CD14-positive monocyte (primary cell): ENCODE data around the gene MAP2K7. TPM values are rescaled to one million over a fixed set of nuclear protein-coding genes. Genes with fewer than 3 reads are reported as not detected.

Experiments used
- DNase-seq, 3 donors: peaks; one replicate each; pipeline ENCODE4 v3.0.0-alpha.2; 2011 to 2022
- H2AFZ ChIP-seq: 2 replicates; pipeline ENCODE4 v1.6.0; 2012; ENCODE audit warnings: mild to moderate bottlenecking, low read depth, low read length, inconsistent platforms; ENCODE audit not compliant: insufficient read depth, poor library complexity, severe bottlenecking
- H3K27ac ChIP-seq, 2 donors: 1 replicate in 1 of 2; 2 replicates in 1 of 2; pipeline ENCODE4 v1.5.1; 2012 to 2013; ENCODE audit warnings: low read length in 2 of 2, control low read depth in 1 of 2, inconsistent platforms in 1 of 2, low read depth in 1 of 2, mild to moderate bottlenecking in 1 of 2
- H3K27me3 ChIP-seq, 2 donors: one replicate each; pipeline versions ENCODE4 v1.6.0 to v1.6.1; 2011 to 2013; ENCODE audit warnings: low read length in 2 of 2; ENCODE audit not compliant: control insufficient read depth in 2 of 2, insufficient read depth in 2 of 2
- H3K36me3 ChIP-seq, 2 donors: replicated peaks in 1 of 2; 1 replicate in 1 of 2; 2 replicates in 1 of 2; pipeline versions ENCODE4 v1.5.1 to v1.6.1; 2012 to 2013; ENCODE audit warnings: low read length in 2 of 2, control low read depth in 1 of 2, inconsistent platforms in 1 of 2, mild to moderate bottlenecking in 1 of 2; ENCODE audit not compliant: insufficient read depth in 2 of 2, control insufficient read depth in 1 of 2
- H3K4me1 ChIP-seq, 2 donors: 1 replicate in 1 of 2; 2 replicates in 1 of 2; pipeline versions ENCODE4 v1.5.1 to v1.6.1; 2012 to 2013; ENCODE audit warnings: low read length in 2 of 2, control low read depth in 1 of 2, inconsistent platforms in 1 of 2, mild to moderate bottlenecking in 1 of 2, moderate library complexity in 1 of 2; ENCODE audit not compliant: insufficient read depth in 2 of 2, control insufficient read depth in 1 of 2
- H3K4me2 ChIP-seq: replicated peaks from 2 replicates; pipeline ENCODE3; 2012; ENCODE audit warnings: low read length, moderate library complexity, mild to moderate bottlenecking; ENCODE audit not compliant: poor library complexity, severe bottlenecking; ENCODE audit errors: extremely low read depth
- H3K4me3 ChIP-seq, 3 experiments: fragments of 200-600 bp in 1 of 3; sonication (generic) in 1 of 3; replicated peaks in 1 of 3; 1 replicate in 2 of 3; 2 replicates in 1 of 3; pipeline ENCODE4 v1.5.1; 2011 to 2013; ENCODE audit warnings: low read length in 3 of 3, mild to moderate bottlenecking in 3 of 3, control low read depth in 2 of 3, low read depth in 2 of 3, inconsistent platforms in 1 of 3, moderate library complexity in 1 of 3
- H3K79me2 ChIP-seq: 2 replicates; pipeline ENCODE4 v1.6.0; 2012; ENCODE audit warnings: mild to moderate bottlenecking, control low read depth, inconsistent platforms, low read length, moderate library complexity; ENCODE audit not compliant: insufficient read depth
- H3K9ac ChIP-seq: 2 replicates; pipeline ENCODE4 v1.6.0; 2017; ENCODE audit warnings: low read length, mild to moderate bottlenecking; ENCODE audit not compliant: insufficient read depth, poor library complexity, severe bottlenecking
- H3K9me3 ChIP-seq, 2 donors: replicated peaks in 1 of 2; 1 replicate in 1 of 2; 2 replicates in 1 of 2; pipeline versions ENCODE4 v1.5.1 to v1.6.1; 2012 to 2013; ENCODE audit warnings: low read length in 2 of 2, control low read depth in 1 of 2; ENCODE audit not compliant: control insufficient read depth in 1 of 2, insufficient read depth in 1 of 2
- H4K20me1 ChIP-seq: 2 replicates; pipeline ENCODE4 v1.6.0; 2012; ENCODE audit warnings: mild to moderate bottlenecking, low read length, control low read depth, moderate library complexity; ENCODE audit not compliant: insufficient read depth
- H3K27ac Mint-ChIP-seq, 7 donors: one replicate each; pipeline ENCODE4 v1.8.0; 2020; ENCODE audit warnings: mild to moderate bottlenecking in 7 of 7, mixed read lengths in 7 of 7, moderate library complexity in 6 of 7, inconsistent platforms in 2 of 7
- H3K27me3 Mint-ChIP-seq, 3 donors: one replicate each; pipeline ENCODE4 v1.8.0; 2021 to 2022; ENCODE audit warnings: low read depth in 3 of 3, mild to moderate bottlenecking in 3 of 3, mixed read lengths in 3 of 3, moderate library complexity in 3 of 3, inconsistent platforms in 1 of 3
- H3K36me3 Mint-ChIP-seq, 2 donors: one replicate each; pipeline ENCODE4 v1.8.0; 2020; ENCODE audit warnings: mixed read lengths in 2 of 2, inconsistent platforms in 1 of 2, mild to moderate bottlenecking in 1 of 2
- H3K4me1 Mint-ChIP-seq: one replicate; pipeline ENCODE4 v1.8.0; 2020; ENCODE audit warnings: mild to moderate bottlenecking, mixed read lengths
- H3K4me3 Mint-ChIP-seq, 2 donors: one replicate each; pipeline ENCODE4 v1.8.0; 2020; ENCODE audit warnings: mild to moderate bottlenecking in 2 of 2, mixed read lengths in 2 of 2, moderate library complexity in 1 of 2
- H3K9me3 Mint-ChIP-seq, 7 donors: one replicate each; pipeline ENCODE4 v1.8.0; 2020 to 2022; ENCODE audit warnings: mixed read lengths in 7 of 7, mild to moderate bottlenecking in 6 of 7, moderate library complexity in 6 of 7, inconsistent platforms in 2 of 7
- CTCF ChIP-seq: fragments of 200-600 bp; IDR thresholded peaks from one replicate; pipeline ENCODE4 v1.8.0; 2022; ENCODE audit warnings: antibody characterized with exemption, mild to moderate bottlenecking
- WGBS: methylation state at CpG from one replicate; pipeline ENCODE4 v1.1.5; 2013; ENCODE audit warnings: missing lambda C conversion rate; ENCODE audit not compliant: insufficient coverage; 5-methylcytosine and 5-hydroxymethylcytosine counted together
- intact Hi-C, 2 donors: fragments of 100-400 bp; cut with micrococcal nuclease; formaldehyde crosslinking; loops; one replicate each; pipeline versions ENCODE4 v1.15.0 to v1.15.1; 2023
- polyA plus RNA-seq, 3 donors: library from polyadenylated mRNA; depleted of rRNA in 1 of 3; unstranded in 2 of 3; stranded (reverse) in 1 of 3; fragments of 300-500 nt in 2 of 3; fragments of >200 nt in 1 of 3; fragmentation: Illumina TruSeq in 2 of 3; gene quantifications; 1 replicate in 2 of 3; 2 replicates in 1 of 3; pipeline ENCODE4 v1.2.3, GENCODE V29; 2012 to 2021

Gene MAP2K7
- polyA plus RNA-seq, 3 donors, result 0.92 to 39.5 (median 1.5) TPM

DNA sequence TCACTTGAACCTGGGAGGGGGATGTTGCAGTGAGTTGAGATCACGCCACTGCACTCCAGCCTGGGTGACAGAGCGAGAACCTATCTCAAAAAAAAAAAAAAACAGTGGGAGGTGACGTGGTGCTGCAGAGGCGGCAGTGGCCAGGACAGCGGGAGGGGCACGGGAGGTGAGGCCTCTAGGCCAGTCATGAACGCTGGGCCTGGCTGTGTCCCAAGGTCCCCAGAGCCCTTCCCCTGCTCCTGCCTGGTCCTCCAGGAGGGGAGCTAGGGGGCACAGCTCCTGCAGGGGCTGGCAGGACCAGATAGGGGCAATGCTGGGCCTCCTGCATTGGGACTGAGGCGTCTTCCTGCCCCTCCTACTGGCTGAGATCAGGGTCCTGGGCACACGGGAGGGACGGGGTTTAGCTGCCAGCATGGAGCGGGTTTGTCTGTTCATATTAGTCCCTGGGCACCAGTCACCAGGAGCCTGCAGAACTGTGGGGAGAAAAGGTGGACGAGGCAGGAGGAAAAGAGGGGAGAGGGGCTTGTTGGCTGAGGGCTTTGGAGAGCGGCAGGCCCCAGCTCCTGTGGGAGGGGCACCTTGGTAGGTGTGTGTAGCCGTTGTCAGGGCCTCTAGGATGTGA, 4.5 kb downstream of the MAP2K7 start:
- H3K27ac ChIP-seq, result no peak overlapping the region
- H2AFZ ChIP-seq, result no peak overlapping the region
- no peak overlapping the region for H3K4me2 ChIP-seq
- H3K27me3 ChIP-seq, result no peaks in the 10 kb centered on the region
- H3K79me2 ChIP-seq, result peaks cover 39% of the 10 kb centered on the region
- peaks cover 83% of the 10 kb centered on the region for H4K20me1 ChIP-seq
- no peak for TF ChIP-seq CTCF
- H3K4me3 ChIP-seq, result no peak overlapping the region
- peaks cover 46 to 55% of the 10 kb centered on the region in 2 donors for H3K36me3 ChIP-seq
- intact Hi-C loops, result loop anchor here in 1 of 2 donors (10.0 kb wide), 1 partner anchor 273 kb away; the partner anchor contains the start of genes PCP2 and STXBP2
- Mint-ChIP-seq H3K9me3 (no peaks in the 10 kb centered on the region), H3K36me3 (peaks cover 37 to 63% of the 10 kb centered on the region in 2 donors), H3K4me1 (peaks cover 13% of the 10 kb centered on the region), H3K4me3 (no peak overlapping the region), H3K27me3 (peaks cover 2 to 4% (median 3%) of the 10 kb centered on the region in 3 donors), H3K27ac (no peak overlapping the region)
- H3K4me1 ChIP-seq, result peaks cover 11 to 17% of the 10 kb centered on the region in 2 donors
- WGBS, result 91% methylated on average over 14 of the region's 14 CpGs
- H3K9ac ChIP-seq, result no peak overlapping the region
- no peak for DNase-seq
- H3K9me3 ChIP-seq, result no peaks in the 10 kb centered on the region

GRCh38 chr19:7908742-7909461, 5.2 kb downstream of the MAP2K7 start:
- Histone ChIP-seq H3K79me2 (peaks cover 39% of the 10 kb centered on the region), H3K27ac (no peak overlapping the region), H3K27me3 (no peaks in the 10 kb centered on the region), H3K4me3 (no peak overlapping the region), H4K20me1 (peaks cover 90% of the 10 kb centered on the region), H3K9me3 (no peaks in the 10 kb centered on the region), H3K9ac (no peak overlapping the region), H2AFZ (no peak overlapping the region), H3K4me1 (peaks cover 10 to 14% of the 10 kb centered on the region in 2 donors), H3K36me3 (peaks cover 48 to 55% of the 10 kb centered on the region in 2 donors), H3K4me2 (no peak overlapping the region)
- Mint-ChIP-seq H3K9me3 (no peaks in the 10 kb centered on the region), H3K27me3 (peaks cover 2 to 5% (median 4%) of the 10 kb centered on the region in 3 donors), H3K36me3 (peaks cover 38 to 67% of the 10 kb centered on the region in 2 donors), H3K4me3 (no peak overlapping the region), H3K27ac (no peak overlapping the region), H3K4me1 (peaks cover 12% of the 10 kb centered on the region)
- 93% methylated on average over 17 of the region's 19 CpGs for WGBS
- no peak for TF ChIP-seq CTCF
- intact Hi-C loops, result loop anchor here in 1 of 2 donors (10.0 kb wide), 1 partner anchor 274 kb away; the partner anchor contains the start of genes PCP2 and STXBP2
- no peak for DNase-seq
